Caco-2 (cell line): Measurements from ENCODE around the gene LSM14A. TPM values are rescaled to one million over a fixed set of nuclear protein-coding genes. Genes with fewer than 3 reads are reported as not detected.

Source experiments
- BruUV-seq: library from RNA; stranded (reverse); fragments of 400-500 nt; replicated peaks from 2 replicates; lab custom pipeline; 2021; lab: Mats Ljungman, UMichigan
- CTCF ChIA-PET: fragments of 300-600 bp; sonication (Branson Sonifier 250); formaldehyde crosslinking; loops from one replicate; lab custom pipeline; 2022; ENCODE audit warnings: antibody characterized with exemption; lab: Charles Lee
- POLR2A ChIA-PET: fragments of 300-600 bp; sonication (Branson Sonifier 250); formaldehyde crosslinking; loops from one replicate; lab custom pipeline; 2022; ENCODE audit warnings: antibody characterized with exemption; lab: Charles Lee
- DNase-seq, 2 experiments: peaks; one replicate each; pipeline versions ENCODE4 v3.0.0 to v3.0.0-alpha.2; 2020 to 2022
- H3K27me3 ChIP-seq: replicated peaks from 2 replicates; pipeline ENCODE4 v1.6.0; 2011; ENCODE audit warnings: low read length; ENCODE audit not compliant: control insufficient read depth, insufficient read depth
- H3K36me3 ChIP-seq: 2 replicates; pipeline ENCODE4 v1.5.1; 2011; ENCODE audit warnings: low read length; ENCODE audit not compliant: control insufficient read depth, insufficient read depth
- H3K4me1 ChIP-seq: fragments of 250-450 bp; sonication (Bioruptor Pico); 2 replicates; pipeline ENCODE4 v1.5.1; 2020; ENCODE audit warnings: mild to moderate bottlenecking
- H3K4me3 ChIP-seq: 2 replicates; pipeline ENCODE4 v1.5.1; 2011; ENCODE audit warnings: low read depth, mild to moderate bottlenecking, control low read depth, low read length
- H3K9me3 ChIP-seq: fragments of 250-450 bp; sonication (Bioruptor Pico); 2 replicates; pipeline ENCODE4 v1.5.1; 2020; ENCODE audit warnings: mild to moderate bottlenecking, moderate library complexity
- H3K27ac Mint-ChIP-seq: one replicate; pipeline ENCODE4 v1.8.0; 2022; ENCODE audit warnings: mixed read lengths; ENCODE audit not compliant: unreplicated experiment
- H3K27me3 Mint-ChIP-seq: one replicate; pipeline ENCODE4 v1.8.0; 2022; ENCODE audit warnings: mixed read lengths; ENCODE audit not compliant: insufficient read depth, unreplicated experiment
- H3K36me3 Mint-ChIP-seq: one replicate; pipeline ENCODE4 v1.8.0; 2022; ENCODE audit warnings: mild to moderate bottlenecking, mixed read lengths; ENCODE audit not compliant: insufficient read depth, unreplicated experiment
- H3K4me1 Mint-ChIP-seq: one replicate; pipeline ENCODE4 v1.8.0; 2022; ENCODE audit warnings: low read depth, mixed read lengths; ENCODE audit not compliant: unreplicated experiment
- H3K4me3 Mint-ChIP-seq: one replicate; pipeline ENCODE4 v1.8.0; 2022; ENCODE audit warnings: mild to moderate bottlenecking, moderate library complexity, mixed read lengths; ENCODE audit not compliant: unreplicated experiment
- H3K9me3 Mint-ChIP-seq: one replicate; pipeline ENCODE4 v1.8.0; 2022; ENCODE audit warnings: mixed read lengths; ENCODE audit not compliant: unreplicated experiment
- CTCF ChIP-seq, 2 experiments: fragments of 200-600 bp in 1 of 2; IDR thresholded peaks; 1 replicate in 1 of 2; 2 replicates in 1 of 2; pipeline versions ENCODE4 v1.5.1 to v1.8.0; 2011 to 2022; ENCODE audit warnings: antibody characterized with exemption in 1 of 2, control low read depth in 1 of 2, inconsistent platforms in 1 of 2, low read depth in 1 of 2, low read length in 1 of 2, mild to moderate bottlenecking in 1 of 2, moderate library complexity in 1 of 2; ENCODE audit not compliant: insufficient read depth in 1 of 2, severe bottlenecking in 1 of 2, unreplicated experiment in 1 of 2
- intact Hi-C: fragments of 100-400 bp; cut with micrococcal nuclease; formaldehyde crosslinking; loops from one replicate; pipeline ENCODE4 v1.10.0; 2022; ENCODE audit not compliant: unreplicated experiment
- total RNA-seq: library from RNA; stranded (reverse); gene quantifications from 2 replicates; pipeline ENCODE4 v1.2.3, GENCODE V29; 2022

The LSM14A gene
- total RNA-seq, 1 experiment from 2014 or later: 233 TPM

- Histone ChIP-seq H3K36me3 (no peaks in the 10 kb centered on the region), H3K9me3 (no peaks in the 10 kb centered on the region), H3K4me3 (no peak overlapping the region), H3K27me3 (no peaks in the 10 kb centered on the region), H3K4me1 (no peaks in the 10 kb centered on the region; the same call in 1 of the 2 replicates)
- no TSS peak for BruUV-seq
- no peak overlapping the region for H3K4me3 Mint-ChIP-seq
- no peak overlapping the region for H3K27ac Mint-ChIP-seq
- ChIA-PET CTCF (interaction anchor here (0.5 to 1.4 kb wide), 12 partner anchors 11 to 519 kb away, joined by 3 to 17 read pairs (median 3); no protein-coding TSS in a partner anchor), POLR2A (interaction anchor here (0.5 kb wide), 1 partner anchor 614 kb away, joined by 8 read pairs; no protein-coding TSS in a partner anchor)
- DNase-seq: peak; percentile 58 to 70
- H3K4me1 Mint-ChIP-seq: peaks cover 5% of the 10 kb centered on the region
- H3K36me3 Mint-ChIP-seq: no peaks in the 10 kb centered on the region
- intact Hi-C loops: loop anchor here (1.0 kb wide), 3 partner anchors 24 to 367 kb away; no protein-coding TSS in a partner anchor
- H3K27me3 Mint-ChIP-seq: no peaks in the 10 kb centered on the region
- peak; percentile 73 to 76 for TF ChIP-seq CTCF (IDR thresholded peaks at IDR 0.05; ENCODE audit: insufficient read depth in 1 of 2, low read depth in 1 of 2, low read length in 1 of 2, severe bottlenecking in 1 of 2, unreplicated experiment in 1 of 2)
- no peaks in the 10 kb centered on the region for H3K9me3 Mint-ChIP-seq
Observed at GRCh38 chr19:34145741-34146202, 26.5 kb upstream of the LSM14A start.

GRCh38 chr19:34148658-34149185, 23.6 kb upstream of the LSM14A start:
- no peaks in the 10 kb centered on the region for H3K27me3 Mint-ChIP-seq
- CTCF ChIA-PET: no interaction called here
- DNase-seq: no peak
- H3K36me3 ChIP-seq: no peaks in the 10 kb centered on the region
- H3K9me3 Mint-ChIP-seq: no peaks in the 10 kb centered on the region
- H3K4me3 ChIP-seq: no peak overlapping the region
- no peak overlapping the region for H3K4me3 Mint-ChIP-seq
- no peaks in the 10 kb centered on the region for H3K27me3 ChIP-seq
- BruUV-seq: no TSS peak
- no peaks in the 10 kb centered on the region; the same call in 1 of the 2 replicates for H3K4me1 ChIP-seq
- no peak overlapping the region for H3K27ac Mint-ChIP-seq
- H3K9me3 ChIP-seq: no peaks in the 10 kb centered on the region
- POLR2A ChIA-PET: no interaction called here
- intact Hi-C loops: no loop called here
- no peaks in the 10 kb centered on the region for H3K4me1 Mint-ChIP-seq
- TF ChIP-seq CTCF (IDR thresholded peaks at IDR 0.05; ENCODE audit: insufficient read depth in 1 of 2, low read depth in 1 of 2, low read length in 1 of 2, severe bottlenecking in 1 of 2, unreplicated experiment in 1 of 2): no peak
- no peaks in the 10 kb centered on the region for H3K36me3 Mint-ChIP-seq

GRCh38 chr19:34149873-34150272, 22.4 kb upstream of the LSM14A start:
- DNase-seq: no peak
- CTCF ChIA-PET: no interaction called here
- TF ChIP-seq CTCF (IDR thresholded peaks at IDR 0.05; ENCODE audit: insufficient read depth in 1 of 2, low read depth in 1 of 2, low read length in 1 of 2, severe bottlenecking in 1 of 2, unreplicated experiment in 1 of 2): no peak
- intact Hi-C loops: no loop called here
- BruUV-seq: no TSS peak
- no peaks in the 10 kb centered on the region for H3K9me3 Mint-ChIP-seq
- H3K4me3 Mint-ChIP-seq: no peak overlapping the region
- H3K4me1 Mint-ChIP-seq: no peaks in the 10 kb centered on the region
- Histone ChIP-seq H3K27me3 (no peaks in the 10 kb centered on the region), H3K9me3 (no peaks in the 10 kb centered on the region), H3K4me3 (no peak overlapping the region), H3K36me3 (no peaks in the 10 kb centered on the region), H3K4me1 (no peaks in the 10 kb centered on the region; the same call in 1 of the 2 replicates)
- H3K36me3 Mint-ChIP-seq: no peaks in the 10 kb centered on the region
- no peak overlapping the region for H3K27ac Mint-ChIP-seq
- POLR2A ChIA-PET: no interaction called here
- H3K27me3 Mint-ChIP-seq: peaks cover 1% of the 10 kb centered on the region
